Uterus (tissue), 2 donors: Measurements from ENCODE around the gene CDC27.

Source experiments
- CTCF ChIP-seq, 4 experiments: fragments of 200-600 bp in 2 of 4; fragments of 450-650 bp in 2 of 4; sonication (generic) in 2 of 4; IDR thresholded peaks; one replicate each; pipeline ENCODE4 v1.5.1; 2016 to 2019; ENCODE audit warnings: antibody characterized with exemption in 4 of 4, mild to moderate bottlenecking in 2 of 4, moderate library complexity in 1 of 4
- POLR2A ChIP-seq, 2 donors: fragments of 450-650 bp; IDR thresholded peaks; one replicate each; pipeline ENCODE4 v1.6.1; 2016; ENCODE audit warnings: antibody characterized with exemption in 2 of 2, mild to moderate bottlenecking in 1 of 2, moderate library complexity in 1 of 2

- no peak for TF ChIP-seq POLR2A (IDR thresholded peaks at IDR 0.05)
- no peak for TF ChIP-seq CTCF (IDR thresholded peaks at IDR 0.05)
These were observed 12.7 kb downstream of the CDC27 start for GRCh38 chr17:47176389-47176826.
